Sigmoid colon (tissue), 7 donors: Measurements from ENCODE around the gene ENTPD6. TPM values are rescaled to one million over a fixed set of nuclear protein-coding genes. Genes with fewer than 3 reads are reported as not detected.

Experiments
- DNase-seq: peaks from one replicate; pipeline ENCODE4 v3.0.0-alpha.2; 2019
- H3K27ac ChIP-seq, 4 donors: fragments of 200-600 bp; sonication (generic); one replicate each; pipeline ENCODE4 v1.5.1; 2016 to 2019; ENCODE audit warnings: mild to moderate bottlenecking in 1 of 4
- H3K27me3 ChIP-seq, 3 donors: fragments of 200-600 bp; sonication (generic); one replicate each; pipeline ENCODE4 v1.5.1; 2019; ENCODE audit warnings: mild to moderate bottlenecking in 1 of 3
- H3K36me3 ChIP-seq, 4 donors: fragments of 200-600 bp; sonication (generic); one replicate each; pipeline ENCODE4 v1.5.1; 2016 to 2019
- H3K4me1 ChIP-seq, 4 donors: fragments of 200-600 bp; sonication (generic); one replicate each; pipeline ENCODE4 v1.5.1; 2017 to 2019
- H3K4me3 ChIP-seq, 4 donors: fragments of 200-600 bp; sonication (generic); one replicate each; pipeline ENCODE4 v1.5.1; 2017 to 2019; ENCODE audit warnings: mild to moderate bottlenecking in 2 of 4, moderate library complexity in 1 of 4
- H3K9me3 ChIP-seq, 4 donors: fragments of 200-600 bp in 3 of 4; sonication (generic) in 3 of 4; one replicate each; pipeline versions ENCODE4 v1.5.1 to v1.6.1; 2013 to 2019
- CTCF ChIP-seq, 4 experiments: fragments of 450-650 bp in 3 of 4; fragments of 200-600 bp in 1 of 4; IDR thresholded peaks; one replicate each; pipeline ENCODE4 v1.5.1; 2016 to 2019; ENCODE audit warnings: antibody characterized with exemption in 4 of 4, mild to moderate bottlenecking in 3 of 4, moderate library complexity in 2 of 4
- EP300 ChIP-seq, 4 donors: sonication (generic); formaldehyde crosslinking; IDR thresholded peaks; one replicate each; pipeline ENCODE4 v1.6.1; 2017; ENCODE audit warnings: antibody characterized with exemption in 4 of 4
- POLR2A ChIP-seq, 2 donors: fragments of 450-650 bp; IDR thresholded peaks; one replicate each; pipeline ENCODE4 v1.6.1; 2016; ENCODE audit warnings: antibody characterized with exemption in 2 of 2, mild to moderate bottlenecking in 2 of 2, moderate library complexity in 2 of 2
- POLR2AphosphoS5 ChIP-seq, 4 donors: sonication (generic); formaldehyde crosslinking; IDR thresholded peaks; one replicate each; pipeline ENCODE4 v1.6.1; 2017; ENCODE audit warnings: antibody characterized with exemption in 4 of 4
- WGBS, 2 donors: extraction: QIAGEN DNeasy Blood & Tissue Kit; methylation state at CpG; one replicate each; pipeline ENCODE4 v1.1.7; 2013; 5-methylcytosine and 5-hydroxymethylcytosine counted together
- intact Hi-C: fragments of 100-400 bp; cut with DNase I; formaldehyde crosslinking; loops from one replicate; pipeline ENCODE4 v1.15.1; 2023
- polyA plus RNA-seq, 3 donors: library from polyadenylated mRNA; stranded (reverse); fragments of 200-250 nt; gene quantifications; one replicate each; pipeline ENCODE4 v1.2.3, GENCODE V29; 2013
- total RNA-seq, 4 donors: library from RNA; depleted of rRNA; stranded (reverse); fragments of >200 nt; gene quantifications; one replicate each; pipeline ENCODE4 v1.1.0, GENCODE V29; 2016
- donor health status: healthy with polysubstance abuse.
- donor health status: Bipolar disorder and iron deficiency.
- donor health status: healthy.

Gene ENTPD6
- total and polyA plus RNA-seq, 7 donors = 26.0 to 117 (median 41.4) TPM

GRCh38 chr20:25218492-25218891, 23.0 kb downstream of the ENTPD6 start:
- whole genome bisulfite sequencing, 2 donors = 90 to 91% methylated on average over 12 of the region's 12 CpGs
- Histone ChIP-seq H3K4me3 (no peak overlapping the region), H3K9me3 (no peaks in the 10 kb centered on the region), H3K27ac (no peak overlapping the region), H3K36me3 (peaks cover 19 to 82% (median 37%) of the 10 kb centered on the region in 4 donors), H3K4me1 (no peaks in the 10 kb centered on the region), H3K27me3 (no peaks in the 10 kb centered on the region)
- TF ChIP-seq POLR2AphosphoS5 (IDR thresholded peaks at IDR 0.05) (no peak), CTCF (IDR thresholded peaks at IDR 0.05) (no peak), POLR2A (IDR thresholded peaks at IDR 0.05) (no peak), EP300 (IDR thresholded peaks at IDR 0.05) (no peak)
- intact Hi-C loops = no loop called here
- DNase-seq = no peak

- intact Hi-C loops = no loop called here
Measured at GRCh38 chr20:25219365-25219764, 23.9 kb downstream of the ENTPD6 start.

DNA sequence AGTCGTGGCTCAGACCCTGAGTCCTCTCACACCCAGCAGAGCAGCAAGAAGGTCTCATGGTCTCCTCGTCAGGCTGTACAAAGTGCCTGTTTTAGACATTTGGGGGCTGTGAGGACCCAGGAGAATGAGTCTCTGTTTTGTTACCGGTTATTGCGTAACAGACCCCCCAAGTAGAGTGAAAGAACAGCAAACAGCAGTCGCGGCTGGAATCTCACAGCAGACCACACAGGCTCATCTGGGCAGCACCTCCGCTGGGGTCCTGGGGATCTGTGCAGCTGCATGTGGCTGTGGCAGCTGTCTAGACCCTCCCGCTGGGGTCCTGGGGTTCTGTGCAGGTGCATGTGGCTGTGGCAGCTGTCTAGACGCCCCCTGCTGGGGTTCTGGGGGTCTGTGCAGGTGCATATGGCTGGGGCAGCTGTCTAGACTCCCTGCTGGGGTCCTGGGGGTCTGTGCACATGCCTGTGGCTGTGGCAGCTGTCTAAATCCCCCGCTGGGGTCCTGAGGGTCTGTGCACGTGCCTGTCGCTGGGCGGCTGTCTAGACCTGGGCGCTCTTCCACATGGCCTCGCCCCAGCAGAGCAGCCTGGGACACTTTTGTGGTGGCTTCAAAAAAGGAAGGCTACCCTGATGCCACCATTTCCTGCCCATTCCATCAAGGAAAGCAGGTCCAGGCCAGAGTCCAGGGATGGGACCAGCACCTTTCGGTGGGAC, 24.7 kb downstream of the ENTPD6 start:
- H3K4me3 ChIP-seq = no peak overlapping the region
- H3K27me3 ChIP-seq = no peaks in the 10 kb centered on the region
- 80 to 85% methylated on average over 16 of the region's 16 CpGs for WGBS, 2 donors
- no peak for DNase-seq
- no peaks in the 10 kb centered on the region for H3K4me1 ChIP-seq
- intact Hi-C loops = loop anchor here (10.0 kb wide), 1 partner anchor 475 kb away; the partner anchor contains the start of gene ZNF337
- H3K36me3 ChIP-seq = peaks cover 16 to 75% (median 21%) of the 10 kb centered on the region in 4 donors
- no peaks in the 10 kb centered on the region for H3K9me3 ChIP-seq
- no peak overlapping the region for H3K27ac ChIP-seq
- TF ChIP-seq POLR2AphosphoS5 (IDR thresholded peaks at IDR 0.05) (no peak), CTCF (IDR thresholded peaks at IDR 0.05) (peak in 1 of 4 experiments; percentile 26), POLR2A (IDR thresholded peaks at IDR 0.05) (no peak), EP300 (IDR thresholded peaks at IDR 0.05) (no peak)

More at GRCh38 chr20:25219365-25219764, 23.9 kb downstream of the ENTPD6 start:
- H3K36me3 ChIP-seq = peaks cover 19 to 77% (median 28%) of the 10 kb centered on the region in 4 donors
- no peak overlapping the region for H3K27ac ChIP-seq
- no peak overlapping the region for H3K4me3 ChIP-seq
- WGBS, 2 donors = 94 to 97% methylated on average over 7 of the region's 7 CpGs
- H3K4me1 ChIP-seq = no peaks in the 10 kb centered on the region
- TF ChIP-seq POLR2A (IDR thresholded peaks at IDR 0.05) = no peak
- no peak for TF ChIP-seq CTCF (IDR thresholded peaks at IDR 0.05)
- TF ChIP-seq EP300 (IDR thresholded peaks at IDR 0.05) = no peak
- TF ChIP-seq POLR2AphosphoS5 (IDR thresholded peaks at IDR 0.05) = no peak
- no peaks in the 10 kb centered on the region for H3K9me3 ChIP-seq
- no peak for DNase-seq
- no peaks in the 10 kb centered on the region for H3K27me3 ChIP-seq

DNA sequence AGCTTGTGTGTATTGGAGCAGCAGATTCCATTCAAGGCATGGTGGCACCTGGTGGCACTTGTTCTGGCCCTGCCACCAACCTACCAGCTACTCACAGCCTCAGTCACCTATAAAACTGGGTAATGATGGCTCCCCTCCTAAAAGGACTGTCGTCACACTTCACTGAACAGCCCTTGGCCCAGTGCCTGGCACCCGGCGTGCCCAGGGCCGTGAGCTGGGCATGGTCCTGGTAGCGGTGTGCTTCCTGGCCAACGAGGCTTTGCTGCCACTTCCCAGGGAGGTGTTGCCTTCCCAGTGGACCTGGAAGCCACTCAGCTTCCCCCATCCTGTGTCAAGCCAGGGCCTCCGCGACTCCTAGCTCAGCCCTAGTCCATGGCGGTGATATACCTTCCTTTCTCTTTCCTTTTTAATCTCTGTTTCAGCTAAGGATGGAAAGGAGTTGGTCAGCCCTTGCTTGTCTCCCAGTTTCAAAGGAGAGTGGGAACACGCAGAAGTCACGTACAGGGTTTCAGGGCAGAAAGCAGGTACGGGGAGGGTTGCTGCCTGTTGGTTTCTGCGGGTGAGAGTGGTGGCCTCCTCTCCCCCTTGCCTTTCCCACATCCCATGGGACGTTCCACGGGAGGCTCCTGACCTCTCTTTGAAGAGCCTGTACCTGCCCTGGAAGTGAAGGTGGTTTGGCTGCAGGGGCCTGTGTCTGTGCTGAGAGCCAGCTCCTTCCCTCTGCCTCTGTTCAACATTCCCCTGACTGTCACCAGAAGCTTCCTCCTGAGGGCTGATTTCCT, 25.5 kb downstream of the ENTPD6 start:
- intact Hi-C loops = loop anchor here (10.0 kb wide), 1 partner anchor 474 kb away; the partner anchor contains the start of gene ZNF337
- peak overlapping the region in 1 of 4 donors; percentile 3 for H3K27ac ChIP-seq
- WGBS, 2 donors = 49 to 77% methylated on average over 15 of the region's 15 CpGs
- no peaks in the 10 kb centered on the region for H3K27me3 ChIP-seq
- no peak for DNase-seq
- no peaks in the 10 kb centered on the region for H3K9me3 ChIP-seq
- H3K4me3 ChIP-seq = no peak overlapping the region
- TF ChIP-seq CTCF (IDR thresholded peaks at IDR 0.05) (no peak), EP300 (IDR thresholded peaks at IDR 0.05) (no peak)
- H3K4me1 ChIP-seq = peaks cover 0 to 7% (median 2%) of the 10 kb centered on the region in 4 donors
- H3K36me3 ChIP-seq = peaks cover 8 to 67% (median 13%) of the 10 kb centered on the region in 4 donors
